ENCODE data around the gene CLNK.

Gene CLNK

DNA sequence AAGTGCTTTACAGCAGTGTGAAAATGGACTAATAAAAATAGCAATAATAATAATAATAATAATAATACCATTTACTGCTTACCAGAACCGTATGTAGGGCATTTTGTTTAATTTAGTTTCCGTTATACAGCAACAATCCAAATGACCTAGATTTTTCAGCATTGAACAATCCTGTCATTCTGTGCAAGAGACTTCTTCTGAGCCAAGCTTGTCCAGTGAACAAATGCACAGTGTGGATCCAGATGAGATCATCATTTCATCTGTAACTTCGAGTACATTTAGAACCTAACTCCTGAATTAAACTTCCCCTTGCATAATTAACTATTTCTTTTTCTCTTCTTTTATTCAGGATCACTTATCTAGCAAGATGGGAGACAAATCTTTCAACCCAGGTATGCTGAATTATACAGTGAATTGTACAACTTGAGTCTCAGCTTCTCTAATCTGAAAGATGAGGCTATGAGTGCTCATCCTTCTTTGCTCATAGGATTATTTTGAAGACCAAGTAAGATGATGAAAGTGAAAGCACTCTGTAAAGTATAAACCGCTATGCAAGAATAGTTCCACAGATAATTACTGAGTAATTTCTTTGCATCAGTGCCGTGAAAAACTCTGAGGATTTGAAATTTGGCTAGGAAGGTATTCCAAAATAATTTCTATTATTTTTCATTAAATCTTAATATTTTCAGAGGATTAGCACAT lies 6.6 kb downstream of the CLNK start:
- H3K4me1 ChIP-seq (ENCODE audit: insufficient read depth, low read length): no peaks in the 10 kb centered on the region
- H3K27me3 ChIP-seq (ENCODE audit: control insufficient read depth in 1 of 2, insufficient read depth in 2 of 2, low read length in 2 of 2): no peaks in the 10 kb centered on the region
- no peaks in the 10 kb centered on the region for H3K9me3 ChIP-seq (ENCODE audit: low read length)
- H3K27ac ChIP-seq (ENCODE audit: low read depth, low read length): no peak overlapping the region
- H3K9ac ChIP-seq (ENCODE audit: low read length): no peak overlapping the region
- H3K36me3 ChIP-seq (ENCODE audit: insufficient read depth, low read length): no peaks in the 10 kb centered on the region
- no peak overlapping the region for H3K4me3 ChIP-seq (ENCODE audit: low read depth in 1 of 2, low read length in 2 of 2)

DNA sequence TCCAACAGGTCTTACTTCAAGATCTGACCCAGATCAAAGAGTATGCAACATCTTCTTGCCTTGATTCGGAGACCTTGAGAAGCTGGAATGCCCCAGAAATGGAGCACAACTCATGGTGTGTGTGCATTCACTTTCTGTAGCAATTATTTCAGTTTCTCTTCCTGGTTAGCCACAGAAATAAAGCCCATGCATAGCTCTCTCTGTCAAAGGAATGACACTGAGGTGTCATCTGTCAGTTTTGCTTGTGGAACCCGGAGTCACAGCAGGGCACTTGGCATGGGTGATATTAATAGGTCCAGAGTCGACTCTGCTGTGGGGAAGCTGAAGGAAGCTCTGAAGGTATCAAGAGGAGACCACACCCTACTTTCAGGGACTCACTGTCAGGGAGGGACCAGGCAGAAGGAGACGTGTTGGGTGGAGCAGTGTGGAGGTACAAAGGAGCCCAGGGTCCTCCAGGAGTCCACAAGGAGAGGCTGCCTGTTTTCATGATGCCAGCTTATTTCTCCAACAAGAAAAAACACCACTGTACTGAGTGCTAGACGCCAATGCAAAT lies 10.7 kb downstream of the CLNK start:
- Histone ChIP-seq H3K4me1 (ENCODE audit: insufficient read depth, low read length) (no peaks in the 10 kb centered on the region), H3K9ac (ENCODE audit: low read length) (no peak overlapping the region), H3K27ac (ENCODE audit: low read depth, low read length) (no peak overlapping the region), H3K9me3 (ENCODE audit: low read length) (no peaks in the 10 kb centered on the region), H3K4me3 (ENCODE audit: low read depth in 1 of 2, low read length in 2 of 2) (no peak overlapping the region), H3K27me3 (ENCODE audit: control insufficient read depth in 1 of 2, insufficient read depth in 2 of 2, low read length in 2 of 2) (no peaks in the 10 kb centered on the region), H3K36me3 (ENCODE audit: insufficient read depth, low read length) (no peaks in the 10 kb centered on the region)

DNA sequence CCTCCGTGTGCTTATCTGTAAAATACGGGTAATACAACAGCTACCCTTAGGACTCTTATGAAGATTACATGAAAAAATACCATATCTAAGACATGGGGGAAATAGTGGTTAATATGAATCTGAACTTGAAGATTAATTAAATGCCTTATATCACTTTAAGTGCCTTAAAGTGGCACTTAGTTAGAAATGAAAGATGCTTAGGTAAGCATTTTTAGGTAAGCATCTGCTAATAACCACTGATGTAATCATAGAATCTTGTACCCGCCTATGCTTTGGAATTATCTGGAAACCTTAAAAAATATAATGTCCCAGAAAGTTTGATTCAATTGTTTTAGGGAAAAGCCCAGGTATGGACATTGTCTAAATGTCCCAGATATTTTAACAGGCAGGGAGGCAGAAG lies 12.2 kb downstream of the CLNK start:
- no peak overlapping the region for H3K27ac ChIP-seq (ENCODE audit: low read depth, low read length)
- H3K27me3 ChIP-seq (ENCODE audit: control insufficient read depth in 1 of 2, insufficient read depth in 2 of 2, low read length in 2 of 2): no peaks in the 10 kb centered on the region
- no peaks in the 10 kb centered on the region for H3K9me3 ChIP-seq (ENCODE audit: low read length)
- no peaks in the 10 kb centered on the region for H3K36me3 ChIP-seq (ENCODE audit: insufficient read depth, low read length)
- H3K4me3 ChIP-seq (ENCODE audit: low read depth in 1 of 2, low read length in 2 of 2): no peak overlapping the region
- no peaks in the 10 kb centered on the region for H3K4me1 ChIP-seq (ENCODE audit: insufficient read depth, low read length)
- no peak overlapping the region for H3K9ac ChIP-seq (ENCODE audit: low read length)

DNA sequence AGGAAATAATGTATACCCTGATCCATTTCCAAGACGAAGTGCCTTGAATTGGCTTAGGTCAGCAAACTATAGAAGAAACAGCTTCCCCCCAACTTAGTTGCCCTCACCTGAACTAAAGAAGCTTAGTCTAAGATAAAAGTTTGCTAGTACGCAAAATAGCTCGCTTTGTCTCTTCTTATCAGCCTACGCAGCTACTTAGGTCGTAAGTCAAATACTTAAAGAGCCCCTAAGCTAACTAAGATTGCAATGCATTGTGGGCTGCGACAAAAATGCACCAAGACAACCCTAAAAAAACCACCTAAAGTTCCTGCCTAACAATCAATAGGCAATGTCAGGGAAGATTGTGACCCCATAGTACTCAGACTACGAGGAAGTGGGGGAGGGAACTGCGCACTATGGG lies 12.8 kb downstream of the CLNK start:
- Histone ChIP-seq H3K27me3 (ENCODE audit: control insufficient read depth in 1 of 2, insufficient read depth in 2 of 2, low read length in 2 of 2) (no peaks in the 10 kb centered on the region), H3K27ac (ENCODE audit: low read depth, low read length) (no peak overlapping the region), H3K9ac (ENCODE audit: low read length) (no peak overlapping the region), H3K36me3 (ENCODE audit: insufficient read depth, low read length) (no peaks in the 10 kb centered on the region), H3K4me1 (ENCODE audit: insufficient read depth, low read length) (no peaks in the 10 kb centered on the region), H3K9me3 (ENCODE audit: low read length) (no peaks in the 10 kb centered on the region), H3K4me3 (ENCODE audit: low read depth in 1 of 2, low read length in 2 of 2) (no peak overlapping the region)

DNA sequence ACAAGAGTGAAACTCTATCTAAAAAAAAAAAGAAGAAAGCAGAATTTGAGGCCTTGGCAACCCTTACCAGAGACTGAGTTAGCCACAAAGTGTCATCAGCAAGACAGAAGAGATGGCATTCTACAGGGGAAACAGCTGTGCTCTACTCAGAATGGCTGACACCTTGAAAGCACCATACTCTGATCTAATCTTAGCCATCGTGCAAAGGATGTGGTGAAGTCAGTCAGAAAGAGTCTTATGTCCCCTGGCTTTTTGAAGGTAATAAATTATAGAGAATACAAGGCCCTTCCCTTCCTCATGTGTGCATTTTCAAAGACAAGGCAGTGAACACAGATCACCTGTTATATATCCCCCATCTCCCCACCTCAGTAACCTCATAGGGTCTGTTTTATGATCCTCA lies 13.2 kb downstream of the CLNK start:
- Histone ChIP-seq H3K4me1 (ENCODE audit: insufficient read depth, low read length) (no peaks in the 10 kb centered on the region), H3K4me3 (ENCODE audit: low read depth in 1 of 2, low read length in 2 of 2) (no peak overlapping the region), H3K9me3 (ENCODE audit: low read length) (no peaks in the 10 kb centered on the region), H3K36me3 (ENCODE audit: insufficient read depth, low read length) (no peaks in the 10 kb centered on the region), H3K27ac (ENCODE audit: low read depth, low read length) (no peak overlapping the region), H3K27me3 (ENCODE audit: control insufficient read depth in 1 of 2, insufficient read depth in 2 of 2, low read length in 2 of 2) (no peaks in the 10 kb centered on the region), H3K9ac (ENCODE audit: low read length) (no peak overlapping the region)

- no peaks in the 10 kb centered on the region for H3K36me3 ChIP-seq (ENCODE audit: insufficient read depth, low read length)
- no peak overlapping the region for H3K9ac ChIP-seq (ENCODE audit: low read length)
- H3K4me3 ChIP-seq (ENCODE audit: low read depth in 1 of 2, low read length in 2 of 2): no peak overlapping the region
- H3K4me1 ChIP-seq (ENCODE audit: insufficient read depth, low read length): no peaks in the 10 kb centered on the region
- no peaks in the 10 kb centered on the region for H3K27me3 ChIP-seq (ENCODE audit: control insufficient read depth in 1 of 2, insufficient read depth in 2 of 2, low read length in 2 of 2)
- no peaks in the 10 kb centered on the region for H3K9me3 ChIP-seq (ENCODE audit: low read length)
- no peak overlapping the region for H3K27ac ChIP-seq (ENCODE audit: low read depth, low read length)
Measured at GRCh38 chr4:10670321-10670720, 14.2 kb downstream of the CLNK start.

GRCh38 chr4:10667701-10668326 lies 16.8 kb downstream of the CLNK start:
- Histone ChIP-seq H3K9ac (ENCODE audit: low read length) (no peak overlapping the region), H3K27me3 (ENCODE audit: control insufficient read depth in 1 of 2, insufficient read depth in 2 of 2, low read length in 2 of 2) (no peaks in the 10 kb centered on the region), H3K27ac (ENCODE audit: low read depth, low read length) (no peak overlapping the region), H3K4me1 (ENCODE audit: insufficient read depth, low read length) (peaks cover 9% of the 10 kb centered on the region), H3K9me3 (ENCODE audit: low read length) (no peaks in the 10 kb centered on the region), H3K36me3 (ENCODE audit: insufficient read depth, low read length) (no peaks in the 10 kb centered on the region), H3K4me3 (ENCODE audit: low read depth in 1 of 2, low read length in 2 of 2) (no peak overlapping the region)

GRCh38 chr4:10666616-10667015 lies 18.0 kb downstream of the CLNK start:
- no peak overlapping the region for H3K9ac ChIP-seq (ENCODE audit: low read length)
- H3K4me3 ChIP-seq (ENCODE audit: low read depth in 1 of 2, low read length in 2 of 2): no peak overlapping the region
- H3K27me3 ChIP-seq (ENCODE audit: control insufficient read depth in 1 of 2, insufficient read depth in 2 of 2, low read length in 2 of 2): no peaks in the 10 kb centered on the region
- H3K36me3 ChIP-seq (ENCODE audit: insufficient read depth, low read length): no peaks in the 10 kb centered on the region
- peaks cover 9% of the 10 kb centered on the region for H3K4me1 ChIP-seq (ENCODE audit: insufficient read depth, low read length)
- H3K9me3 ChIP-seq (ENCODE audit: low read length): no peaks in the 10 kb centered on the region
- H3K27ac ChIP-seq (ENCODE audit: low read depth, low read length): no peak overlapping the region

GRCh38 chr4:10664408-10664807 lies 20.2 kb downstream of the CLNK start:
- Histone ChIP-seq H3K27ac (ENCODE audit: low read depth, low read length) (no peak overlapping the region), H3K9me3 (ENCODE audit: low read length) (no peaks in the 10 kb centered on the region), H3K36me3 (ENCODE audit: insufficient read depth, low read length) (no peaks in the 10 kb centered on the region), H3K4me1 (ENCODE audit: insufficient read depth, low read length) (peaks cover 9% of the 10 kb centered on the region), H3K9ac (ENCODE audit: low read length) (no peak overlapping the region), H3K27me3 (ENCODE audit: control insufficient read depth in 1 of 2, insufficient read depth in 2 of 2, low read length in 2 of 2) (no peaks in the 10 kb centered on the region), H3K4me3 (ENCODE audit: low read depth in 1 of 2, low read length in 2 of 2) (no peak overlapping the region)

GRCh38 chr4:10662937-10663336 lies 21.6 kb downstream of the CLNK start:
- H3K27ac ChIP-seq (ENCODE audit: low read depth, low read length): no peak overlapping the region
- H3K4me3 ChIP-seq (ENCODE audit: low read depth in 1 of 2, low read length in 2 of 2): no peak overlapping the region
- H3K27me3 ChIP-seq (ENCODE audit: control insufficient read depth in 1 of 2, insufficient read depth in 2 of 2, low read length in 2 of 2): no peaks in the 10 kb centered on the region
- no peaks in the 10 kb centered on the region for H3K36me3 ChIP-seq (ENCODE audit: insufficient read depth, low read length)
- H3K9me3 ChIP-seq (ENCODE audit: low read length): no peaks in the 10 kb centered on the region
- peaks cover 9% of the 10 kb centered on the region for H3K4me1 ChIP-seq (ENCODE audit: insufficient read depth, low read length)
- H3K9ac ChIP-seq (ENCODE audit: low read length): no peak overlapping the region

DNA sequence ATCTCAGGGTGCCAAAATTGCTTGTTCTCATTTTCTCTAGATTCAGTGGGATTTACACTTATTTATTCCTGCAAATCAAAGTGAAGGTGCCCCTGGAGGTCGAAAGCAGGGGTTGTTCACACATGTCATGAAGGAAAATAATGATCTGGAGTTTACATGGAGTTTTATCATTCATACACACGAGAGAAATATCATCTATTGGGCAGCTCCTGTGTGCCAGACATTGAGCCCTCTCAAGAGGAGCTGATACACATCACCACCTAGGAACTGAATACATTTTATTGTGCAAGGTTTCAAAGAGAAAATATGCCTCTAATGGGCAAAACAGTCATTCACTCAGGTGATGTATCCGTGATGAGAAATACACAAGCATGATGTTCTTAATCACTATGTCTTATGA lies 23.5 kb downstream of the CLNK start:
- Histone ChIP-seq H3K36me3 (ENCODE audit: insufficient read depth, low read length) (no peaks in the 10 kb centered on the region), H3K9ac (ENCODE audit: low read length) (no peak overlapping the region), H3K4me1 (ENCODE audit: insufficient read depth, low read length) (peaks cover 9% of the 10 kb centered on the region), H3K9me3 (ENCODE audit: low read length) (no peaks in the 10 kb centered on the region), H3K27me3 (ENCODE audit: control insufficient read depth in 1 of 2, insufficient read depth in 2 of 2, low read length in 2 of 2) (no peaks in the 10 kb centered on the region), H3K27ac (ENCODE audit: low read depth, low read length) (no peak overlapping the region), H3K4me3 (ENCODE audit: low read depth in 1 of 2, low read length in 2 of 2) (no peak overlapping the region)

DNA sequence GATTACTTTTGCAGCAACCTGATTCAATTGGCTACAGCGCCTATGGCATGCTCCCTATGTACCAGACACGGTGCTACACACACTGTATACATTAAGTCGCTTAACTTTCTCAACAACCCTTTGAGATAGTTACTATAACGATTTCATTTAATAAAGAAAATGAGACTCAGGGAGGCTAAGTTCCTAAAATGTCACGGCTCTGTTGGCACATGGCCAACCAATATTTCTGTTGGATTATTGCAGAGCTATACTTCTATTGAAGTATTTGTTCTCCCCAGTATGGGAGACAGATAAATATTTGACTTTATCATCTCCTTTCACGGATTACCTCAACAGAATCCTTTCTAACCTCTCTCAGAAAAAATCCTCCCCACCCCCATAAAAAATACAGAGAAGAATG lies 25.3 kb downstream of the CLNK start:
- H3K27ac ChIP-seq (ENCODE audit: low read depth, low read length): no peak overlapping the region
- no peak overlapping the region for H3K4me3 ChIP-seq (ENCODE audit: low read depth in 1 of 2, low read length in 2 of 2)
- no peaks in the 10 kb centered on the region for H3K36me3 ChIP-seq (ENCODE audit: insufficient read depth, low read length)
- H3K9me3 ChIP-seq (ENCODE audit: low read length): no peaks in the 10 kb centered on the region
- H3K27me3 ChIP-seq (ENCODE audit: control insufficient read depth in 1 of 2, insufficient read depth in 2 of 2, low read length in 2 of 2): no peaks in the 10 kb centered on the region
- peaks cover 2% of the 10 kb centered on the region for H3K4me1 ChIP-seq (ENCODE audit: insufficient read depth, low read length)
- no peak overlapping the region for H3K9ac ChIP-seq (ENCODE audit: low read length)
